GM19467 (cell line): ENCODE data around the gene PPP1R15A.
A peak's percentile ranks its signal among the peaks of the same experiment; 100 is the strongest.
"Not testable (repeated sequence)": the region's sequence is repeated elsewhere in the genome, so short reads cannot be mapped to it uniquely, and the experiment has no call there.

Source experiments
- ATAC-seq: cut with Tn5 transposase; IDR thresholded peaks from one replicate; pipeline ENCODE4 v1.9.1; 2021; ENCODE audit warnings: mild to moderate bottlenecking, moderate library complexity; ENCODE audit not compliant: unreplicated experiment

PPP1R15A gene

DNA sequence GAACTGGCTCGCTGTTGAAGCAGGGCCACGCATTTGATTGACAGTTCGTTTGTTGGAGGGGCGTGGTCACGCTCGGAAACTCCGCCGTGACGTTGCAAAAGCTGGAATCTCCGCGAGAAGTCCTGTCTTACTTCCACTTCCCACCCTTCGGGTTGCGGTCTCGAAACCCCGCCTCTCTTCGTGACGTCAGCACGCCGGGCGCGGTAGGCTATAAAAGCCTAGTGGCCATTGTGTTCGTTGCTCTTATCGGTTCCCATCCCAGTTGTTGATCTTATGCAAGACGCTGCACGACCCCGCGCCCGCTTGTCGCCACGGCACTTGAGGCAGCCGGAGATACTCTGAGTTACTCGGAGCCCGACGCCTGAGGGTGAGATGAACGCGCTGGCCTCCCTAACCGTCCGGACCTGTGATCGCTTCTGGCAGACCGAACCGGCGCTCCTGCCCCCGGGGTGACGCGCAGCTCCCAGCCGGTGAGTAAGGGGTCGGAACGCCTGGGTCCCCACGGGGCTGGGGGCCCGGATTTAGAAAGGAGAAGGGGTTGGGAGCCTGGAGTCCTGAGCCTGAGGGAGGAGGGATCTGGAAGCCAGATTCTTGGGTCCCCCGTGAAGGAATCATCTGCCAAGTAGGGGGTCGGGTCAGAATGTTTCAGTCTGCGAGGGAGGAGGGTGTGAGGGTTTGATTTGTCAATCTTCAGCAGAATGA is at the start of gene PPP1R15A:
Gene PPP1R15A (plus strand): TSS at position 240 of the 702 bp plus-strand sequence. CDS start 813 bp downstream, outside the sequence.
- peak; percentile 45 for ATAC-seq

DNA sequence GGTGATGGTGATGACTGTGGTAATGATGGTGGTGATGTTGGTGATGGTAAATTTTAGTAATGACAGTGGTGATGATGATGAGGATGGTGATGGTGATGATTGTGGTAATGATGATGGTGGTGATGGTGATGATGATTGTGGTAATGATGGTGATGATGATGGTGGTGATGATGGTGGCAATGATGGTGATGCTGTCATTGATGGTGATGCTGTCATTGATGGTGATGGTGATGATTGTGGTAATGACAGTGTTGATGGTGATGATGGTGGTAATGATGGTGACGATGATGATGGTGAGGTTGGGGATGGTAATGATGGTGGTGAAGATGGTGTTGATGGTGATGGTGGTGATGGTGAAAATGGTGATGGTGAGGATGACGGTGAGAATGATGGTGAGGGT is 49.7 kb upstream of the PPP1R15A start:
- no peak for ATAC-seq

DNA sequence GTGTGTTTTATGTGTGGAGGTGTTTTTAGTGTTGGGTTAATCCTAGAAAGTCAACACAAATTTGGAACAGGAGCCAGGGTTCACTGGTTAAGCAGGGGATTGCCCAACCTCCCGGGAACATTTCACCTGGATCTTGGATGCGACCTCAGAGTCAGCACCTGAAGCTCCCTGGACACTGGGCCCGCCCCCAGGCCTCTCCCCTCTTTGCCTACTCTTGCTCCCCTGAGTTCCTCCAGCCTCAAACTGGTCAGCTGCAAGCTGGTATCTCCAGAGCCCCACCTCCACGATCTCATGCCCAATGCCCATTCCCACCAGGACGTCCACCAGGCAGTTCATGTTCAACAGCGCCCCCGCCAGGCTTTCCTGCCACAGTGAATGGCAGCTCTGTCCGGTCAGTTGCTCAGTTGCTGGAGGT is 45.6 kb upstream of the PPP1R15A start:
- no peak for ATAC-seq

- ATAC-seq: no peak
These were observed 42.1 kb upstream of the PPP1R15A start for GRCh38 chr19:48830088-48830487.

DNA sequence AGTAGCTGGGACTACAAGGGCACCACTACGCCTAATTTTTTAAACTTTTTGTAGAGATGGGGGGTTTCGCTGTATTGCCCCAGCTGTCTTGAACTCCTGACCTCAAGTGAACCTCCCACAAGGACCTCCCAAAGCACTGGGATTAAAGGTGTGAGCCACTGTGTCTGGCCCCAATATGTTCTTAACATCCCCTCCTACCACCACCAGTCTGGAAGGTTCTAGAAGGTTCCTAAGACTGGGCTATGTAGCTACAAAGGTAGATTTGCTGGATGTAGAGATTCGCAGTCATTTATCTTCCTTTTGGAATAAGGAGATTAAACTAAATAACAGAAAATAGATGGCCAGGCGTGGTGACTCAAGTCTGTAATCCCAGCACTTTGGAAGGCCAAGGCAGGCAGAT is 41.3 kb upstream of the PPP1R15A start:
- no peak for ATAC-seq

- no peak for ATAC-seq
These were observed 39.2 kb upstream of the PPP1R15A start for GRCh38 chr19:48833049-48833448.

DNA sequence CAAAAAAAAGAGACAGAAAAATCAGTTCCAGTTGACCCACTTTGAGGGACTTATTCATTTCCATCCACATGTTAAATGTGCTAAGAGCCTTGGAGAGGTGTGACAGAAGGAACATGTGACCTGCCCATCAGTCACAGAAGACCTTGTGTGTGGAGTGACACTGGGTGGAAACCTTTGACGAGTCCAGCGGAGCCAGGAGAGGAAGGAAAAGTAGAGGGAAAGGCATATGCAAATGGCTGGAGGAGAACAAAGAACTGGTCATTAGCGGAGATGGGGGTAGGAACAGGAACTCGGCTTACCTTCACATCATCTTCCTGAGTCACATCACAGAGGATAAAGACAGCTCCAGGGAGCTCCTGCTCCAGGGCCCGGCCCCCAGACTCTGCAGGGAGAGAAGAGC is 38.2 kb upstream of the PPP1R15A start:
- no peak for ATAC-seq

DNA sequence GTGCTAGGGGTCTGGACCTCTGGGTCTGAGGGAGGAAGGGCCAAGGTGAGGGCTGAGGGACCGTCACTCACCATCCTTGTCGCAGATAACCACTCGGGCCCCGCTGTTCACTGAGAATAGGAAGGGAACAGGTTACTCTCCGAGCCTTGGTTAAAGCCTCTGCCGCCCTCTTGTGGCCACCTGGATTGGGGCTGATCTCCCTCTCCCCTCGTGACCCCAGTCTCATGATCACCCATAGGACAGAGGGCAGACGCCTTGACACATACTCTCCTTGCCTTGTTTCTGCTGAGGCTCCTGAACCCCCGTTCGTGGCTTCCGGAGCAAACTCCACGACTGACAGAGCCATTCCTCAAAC is 36.5 kb upstream of the PPP1R15A start:
- ATAC-seq: peak; percentile 85

GRCh38 chr19:48836089-48837017 is 35.9 kb upstream of the PPP1R15A start, which contains the start of gene HSD17B14:
Gene HSD17B14 (minus strand): TSS chr19:48836491. CDS start chr19:48836411, 80 bp downstream.
- no peak for ATAC-seq

DNA sequence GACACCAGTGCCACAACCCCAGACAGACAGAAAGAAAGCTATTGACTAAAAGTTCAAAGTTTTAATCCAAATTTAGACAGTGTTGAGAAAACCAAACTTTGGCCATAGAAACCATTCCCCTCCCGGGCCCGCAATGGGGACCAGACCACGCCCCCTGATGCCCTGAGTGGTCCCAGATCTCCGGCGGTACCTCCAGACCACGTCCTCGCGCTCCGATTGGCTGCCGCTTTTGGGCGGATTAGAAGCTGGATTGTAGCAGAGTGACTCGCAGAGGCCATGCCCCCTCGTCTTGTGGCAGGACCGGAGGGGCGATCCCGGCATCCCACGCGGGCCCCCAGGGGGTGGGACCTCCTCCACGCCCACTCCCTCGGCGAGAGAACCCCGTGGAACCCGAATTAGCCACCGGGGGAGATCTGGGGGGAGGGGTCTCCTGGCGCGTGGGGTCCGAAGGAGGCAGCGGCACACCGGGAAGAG is 35.1 kb upstream of the PPP1R15A start:
- ATAC-seq: no peak

DNA sequence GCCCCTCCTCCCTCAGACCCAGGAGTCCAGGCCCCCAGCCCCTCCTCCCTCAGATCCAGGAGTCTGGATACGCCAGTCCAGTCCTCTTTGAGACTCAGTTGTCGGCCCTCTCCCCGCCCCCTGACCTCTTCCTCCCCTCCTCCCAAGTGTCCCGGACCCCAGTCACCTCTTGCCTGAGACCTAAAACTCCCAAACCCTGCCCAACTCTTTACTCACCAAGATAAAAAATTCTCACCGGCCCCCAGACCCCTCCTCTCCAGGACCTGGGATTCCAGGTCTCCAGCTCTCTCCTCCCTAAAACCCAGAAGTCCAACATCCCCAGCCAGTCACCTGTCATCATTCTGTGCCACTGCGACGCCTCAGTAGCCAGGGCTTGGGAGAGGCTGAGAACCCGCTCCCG is 34.5 kb upstream of the PPP1R15A start:
- ATAC-seq: no peak

GRCh38 chr19:48841047-48841446 is 31.2 kb upstream of the PPP1R15A start:
- no peak for ATAC-seq

- no peak for ATAC-seq
These were observed 30.6 kb upstream of the PPP1R15A start for GRCh38 chr19:48841571-48841970.

GRCh38 chr19:48842789-48843162 is 29.4 kb upstream of the PPP1R15A start:
- ATAC-seq: no peak

GRCh38 chr19:48844472-48844871 is 27.7 kb upstream of the PPP1R15A start:
- ATAC-seq: no peak

DNA sequence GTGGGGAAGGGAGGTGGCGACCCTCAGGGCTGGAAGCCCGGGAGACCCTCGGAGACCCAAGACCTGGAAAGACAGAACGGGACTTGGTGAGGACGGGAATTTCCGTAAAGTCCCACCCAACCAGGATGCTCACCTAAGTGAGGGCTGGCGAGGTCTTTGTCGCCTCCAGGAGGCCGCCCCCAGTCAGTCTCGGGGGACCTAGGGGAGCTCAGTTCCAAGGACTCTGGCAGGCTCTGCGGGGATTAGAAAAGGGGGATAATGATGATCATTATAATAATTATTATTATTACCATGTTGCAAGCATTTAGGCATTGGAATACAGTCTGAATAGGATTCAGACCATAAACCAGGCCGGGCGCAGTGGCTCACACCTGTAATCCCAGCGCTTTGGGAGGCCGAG is 26.8 kb upstream of the PPP1R15A start:
- no peak for ATAC-seq

GRCh38 chr19:48846659-48847058 is 25.6 kb upstream of the PPP1R15A start:
- ATAC-seq: not testable (repeated sequence)

GRCh38 chr19:48852292-48852691 is 19.9 kb upstream of the PPP1R15A start:
- no peak for ATAC-seq

DNA sequence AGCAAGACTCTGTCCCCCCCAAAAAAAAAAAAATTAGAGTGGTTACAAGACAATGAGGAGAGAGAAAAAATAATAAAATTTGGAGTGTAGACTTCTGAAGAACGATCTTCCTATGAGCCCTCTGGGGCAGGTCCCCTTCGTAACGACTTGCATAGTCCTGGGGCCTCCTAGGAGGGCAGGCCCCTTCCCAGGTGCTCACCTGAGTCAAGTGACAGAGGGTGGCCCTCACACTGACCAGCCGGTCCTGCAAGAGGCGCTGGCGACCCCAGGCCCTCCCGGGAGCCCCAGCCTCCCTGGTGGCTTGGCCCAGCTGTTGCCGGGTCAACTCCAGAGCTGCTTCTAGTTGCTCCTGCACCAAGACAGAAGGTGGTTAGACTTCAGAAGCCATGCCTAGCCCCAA is 18.7 kb upstream of the PPP1R15A start:
- no peak for ATAC-seq

DNA sequence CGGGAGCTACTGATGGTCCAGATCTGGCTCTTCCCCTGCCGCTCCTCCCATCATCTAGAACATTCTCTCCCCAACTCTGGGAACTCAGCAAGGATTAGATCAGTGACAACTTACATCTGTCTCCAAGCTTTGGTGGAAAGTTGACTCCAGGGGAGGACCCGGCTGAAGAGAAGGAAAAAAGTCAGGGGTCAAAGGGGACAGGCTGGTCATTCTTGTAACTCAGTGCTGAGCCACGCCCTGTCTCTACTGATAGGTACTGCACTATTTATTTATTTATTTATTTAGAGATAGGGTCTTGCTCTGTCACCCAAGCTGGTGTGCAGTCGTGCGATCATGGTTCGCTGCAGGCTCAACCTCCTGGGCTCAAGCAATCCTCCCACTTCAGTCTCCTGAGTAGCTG is 18.1 kb upstream of the PPP1R15A start:
- ATAC-seq: no peak

GRCh38 chr19:48856921-48857320 is 15.3 kb upstream of the PPP1R15A start:
- ATAC-seq: no peak
